Brain microvascular endothelial cell (primary cell): ENCODE data around the gene MISFA.

Experiments
- DNase-seq: peaks from one replicate; pipeline ENCODE4 v3.0.0-alpha.2; 2020
- H3K27ac ChIP-seq: fragments of 250-450 bp; sonication (Bioruptor Pico); 2 replicates; pipeline ENCODE4 v1.5.1; 2020; ENCODE audit warnings: mild to moderate bottlenecking, moderate library complexity
- H3K27me3 ChIP-seq: fragments of 250-450 bp; sonication (Bioruptor Pico); replicated peaks from 2 replicates; pipeline ENCODE4 v1.5.1; 2020; ENCODE audit warnings: mild to moderate bottlenecking
- H3K36me3 ChIP-seq: fragments of 250-450 bp; sonication (Bioruptor Pico); replicated peaks from 2 replicates; pipeline ENCODE4 v1.5.1; 2020; ENCODE audit warnings: mild to moderate bottlenecking
- H3K4me3 ChIP-seq: 2 replicates; pipeline ENCODE4 v1.5.1; 2011; ENCODE audit warnings: low read depth, mild to moderate bottlenecking, control low read depth, low read length, moderate library complexity
- CTCF ChIP-seq: IDR thresholded peaks from 2 replicates; pipeline ENCODE4 v1.5.1; 2011; ENCODE audit warnings: low read depth, mild to moderate bottlenecking, moderate library complexity, low read length, control low read depth, inconsistent platforms; ENCODE audit errors: missing control alignments
- in situ Hi-C: cut with HindIII; loops from 2 replicates; pipeline ENCODE4 v1.10.0; 2017; ENCODE audit warnings: low sequenced_read_pairs, low pct_ligation_motif_present

The MISFA gene

GRCh38 chr11:18599739-18600230, at the start of gene MISFA:
MISFA (plus strand) TSS chr11:18599789; CDS start chr11:18599929, 140 bp downstream.
- H3K27me3 ChIP-seq, result no peaks in the 10 kb centered on the region
- H3K4me3 ChIP-seq, result no peak within 1 kb of the TSS
- H3K36me3 ChIP-seq, result peaks cover 7% of the 10 kb centered on the region
- no peak for DNase-seq
- TF ChIP-seq CTCF, result no peak
- no peak within 1 kb of the TSS for H3K27ac ChIP-seq
- in situ Hi-C loops, result no loop called here

GRCh38 chr11:18563090-18563730, 36.4 kb upstream of the MISFA start:
- Histone ChIP-seq H3K36me3 (peaks cover 20% of the 10 kb centered on the region), H3K27ac (no peak overlapping the region), H3K4me3 (no peak overlapping the region), H3K27me3 (no peaks in the 10 kb centered on the region)
- TF ChIP-seq CTCF, result no peak
- in situ Hi-C loops, result no loop called here
- no peak for DNase-seq

- no peak for DNase-seq
- in situ Hi-C loops, result no loop called here
- peaks cover 19% of the 10 kb centered on the region for H3K36me3 ChIP-seq
- H3K4me3 ChIP-seq, result no peak overlapping the region
- H3K27ac ChIP-seq, result no peak overlapping the region
- no peak for TF ChIP-seq CTCF
- H3K27me3 ChIP-seq, result no peaks in the 10 kb centered on the region
Observed at GRCh38 chr11:18564149-18564548, 35.4 kb upstream of the MISFA start.

- in situ Hi-C loops, result no loop called here
- H3K27ac ChIP-seq, result no peak overlapping the region
- no peaks in the 10 kb centered on the region for H3K27me3 ChIP-seq
- H3K36me3 ChIP-seq, result peaks cover 11% of the 10 kb centered on the region
- TF ChIP-seq CTCF, result no peak
- no peak overlapping the region for H3K4me3 ChIP-seq
- DNase-seq, result no peak
Observed at GRCh38 chr11:18566406-18566805, 33.2 kb upstream of the MISFA start.

- no peaks in the 10 kb centered on the region for H3K27me3 ChIP-seq
- DNase-seq, result no peak
- in situ Hi-C loops, result no loop called here
- peaks cover 14% of the 10 kb centered on the region for H3K36me3 ChIP-seq
- H3K4me3 ChIP-seq, result no peak overlapping the region
- no peak for TF ChIP-seq CTCF
- H3K27ac ChIP-seq, result no peak overlapping the region
Observed at GRCh38 chr11:18567081-18567480, 32.5 kb upstream of the MISFA start.

GRCh38 chr11:18575361-18575760, 24.2 kb upstream of the MISFA start:
- no peak for TF ChIP-seq CTCF
- no peaks in the 10 kb centered on the region for H3K27me3 ChIP-seq
- no peak overlapping the region for H3K27ac ChIP-seq
- DNase-seq, result no peak
- in situ Hi-C loops, result no loop called here
- peaks cover 23% of the 10 kb centered on the region for H3K36me3 ChIP-seq
- no peak overlapping the region for H3K4me3 ChIP-seq
